D341Med (cell line): ENCODE measurements around the gene SLCO3A1.
"Not testable (repeated sequence)": the region's sequence is repeated elsewhere in the genome, so short reads cannot be mapped to it uniquely, and the experiment has no call there.

Source experiments
- DNase-seq: peaks from one replicate; pipeline ENCODE4 v3.0.0; 2012; ENCODE audit warnings: low spot score

Gene SLCO3A1

GRCh38 chr15:92070251-92070650 is 216.7 kb downstream of the SLCO3A1 start:
- DNase-seq: not testable (repeated sequence)

GRCh38 chr15:92071045-92071634 is 217.6 kb downstream of the SLCO3A1 start:
- no peak for DNase-seq

GRCh38 chr15:92073044-92073785 is 219.7 kb downstream of the SLCO3A1 start:
- no peak for DNase-seq

DNA sequence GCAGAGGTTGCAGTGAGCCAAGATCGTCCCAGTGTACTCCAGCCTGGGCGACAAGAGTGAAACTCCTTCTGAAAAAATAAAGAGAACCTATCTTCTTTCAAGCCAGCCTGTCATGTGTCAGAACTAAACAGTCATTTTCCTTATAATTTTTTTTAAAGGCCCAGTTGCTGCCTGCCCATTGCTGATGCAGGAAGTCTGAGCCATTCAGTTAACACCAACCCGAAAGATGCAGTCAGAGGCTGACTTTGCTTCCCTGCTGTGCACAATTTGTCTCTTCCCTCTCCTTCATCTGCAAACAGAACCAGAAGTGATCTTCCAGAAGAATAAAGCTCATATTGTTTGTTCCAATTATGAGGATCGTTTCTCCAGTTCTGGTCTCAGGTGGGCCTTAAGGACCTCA is 220.6 kb downstream of the SLCO3A1 start:
- DNase-seq: no peak

DNA sequence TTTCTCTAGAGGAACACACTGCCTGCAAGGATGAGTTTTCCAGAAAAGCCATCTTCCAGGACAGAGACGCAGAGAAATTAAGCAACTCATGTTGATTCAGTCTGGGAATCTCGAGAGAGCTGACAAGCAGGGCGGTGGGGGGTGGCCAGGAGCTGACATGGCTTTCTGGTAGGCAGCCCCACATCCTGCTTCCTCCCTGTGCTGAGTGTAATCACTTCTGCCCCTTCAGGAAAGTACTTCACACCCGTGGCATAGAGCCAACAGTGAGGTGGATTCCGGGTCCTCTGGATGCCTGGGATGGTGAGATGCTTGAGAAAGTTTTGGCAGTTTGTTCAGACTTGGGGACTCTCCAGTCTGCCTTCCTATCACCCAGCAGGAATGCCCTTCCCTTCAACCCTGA is 221.1 kb downstream of the SLCO3A1 start:
- DNase-seq: no peak

DNA sequence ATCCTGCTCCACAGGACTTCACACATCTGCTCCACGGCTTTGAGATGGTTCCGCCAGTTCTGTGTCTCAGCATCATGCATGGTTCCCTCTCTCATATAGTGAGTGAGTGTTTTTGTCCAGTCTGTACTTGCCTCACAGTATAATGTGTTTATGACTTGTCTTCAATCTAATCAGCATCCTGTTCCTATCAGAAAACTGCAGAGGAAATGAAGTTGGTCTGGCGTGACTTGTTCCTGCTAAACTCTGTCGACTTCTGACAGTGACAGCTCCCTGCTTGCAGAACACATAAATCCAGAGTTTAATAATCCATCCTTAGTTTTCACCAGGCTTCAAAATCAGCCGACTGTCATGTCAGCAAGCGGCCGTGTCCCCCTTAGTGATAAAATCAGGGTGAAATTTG is 222.3 kb downstream of the SLCO3A1 start:
- DNase-seq: no peak

GRCh38 chr15:92076541-92076940 is 223.0 kb downstream of the SLCO3A1 start:
- DNase-seq: no peak

- peak; percentile 70 for DNase-seq
Observed at GRCh38 chr15:92077353-92078085, 224.0 kb downstream of the SLCO3A1 start.

GRCh38 chr15:92078270-92078669 is 224.8 kb downstream of the SLCO3A1 start:
- DNase-seq: no peak

DNA sequence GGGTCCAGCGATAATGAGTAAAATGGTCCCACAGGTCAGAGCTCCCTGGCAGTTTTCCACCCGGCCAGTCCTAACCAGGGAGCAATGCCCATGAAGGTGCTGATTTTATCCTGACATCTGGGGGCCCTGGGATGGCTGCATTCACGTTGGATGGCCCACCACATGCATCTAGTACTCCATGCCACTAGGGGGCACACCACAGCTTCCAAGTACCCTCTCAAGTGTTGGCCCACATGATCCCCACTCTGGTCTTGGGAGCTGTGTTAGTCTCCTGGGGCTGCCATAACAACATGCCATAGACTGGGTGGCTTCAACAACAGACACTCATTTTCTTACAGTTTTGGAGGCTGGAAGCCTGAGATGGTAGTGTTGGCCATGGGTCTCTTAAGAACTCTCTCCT is 225.5 kb downstream of the SLCO3A1 start:
- no peak for DNase-seq

- no peak for DNase-seq
Observed at GRCh38 chr15:92079647-92080255, 226.2 kb downstream of the SLCO3A1 start.

- peak; percentile 75 for DNase-seq
Observed at GRCh38 chr15:92082006-92082843, 228.7 kb downstream of the SLCO3A1 start.

GRCh38 chr15:92083190-92083589 is 229.7 kb downstream of the SLCO3A1 start:
- DNase-seq: no peak

DNA sequence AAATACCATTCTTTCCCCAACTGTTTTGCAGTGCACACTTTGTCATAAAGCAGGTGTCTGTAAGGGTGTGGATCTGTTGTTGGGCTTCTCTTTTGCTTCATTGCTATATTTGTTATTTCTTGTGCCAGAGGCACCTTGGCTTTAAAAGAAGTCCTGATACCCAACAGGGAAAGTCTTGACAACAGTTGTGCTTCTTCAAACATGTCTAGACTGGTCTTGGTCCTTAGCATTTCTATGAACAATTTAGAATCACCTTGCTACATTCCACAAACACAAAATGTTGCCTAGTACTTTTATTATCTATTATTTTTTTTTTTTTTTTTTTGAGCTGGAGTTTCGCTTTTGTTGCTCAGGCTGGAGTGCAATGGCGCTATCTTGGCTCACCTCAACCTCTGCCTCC is 233.7 kb downstream of the SLCO3A1 start:
- DNase-seq: no peak

- DNase-seq: peak; percentile 61
Observed at GRCh38 chr15:92091155-92091734, 237.7 kb downstream of the SLCO3A1 start.

DNA sequence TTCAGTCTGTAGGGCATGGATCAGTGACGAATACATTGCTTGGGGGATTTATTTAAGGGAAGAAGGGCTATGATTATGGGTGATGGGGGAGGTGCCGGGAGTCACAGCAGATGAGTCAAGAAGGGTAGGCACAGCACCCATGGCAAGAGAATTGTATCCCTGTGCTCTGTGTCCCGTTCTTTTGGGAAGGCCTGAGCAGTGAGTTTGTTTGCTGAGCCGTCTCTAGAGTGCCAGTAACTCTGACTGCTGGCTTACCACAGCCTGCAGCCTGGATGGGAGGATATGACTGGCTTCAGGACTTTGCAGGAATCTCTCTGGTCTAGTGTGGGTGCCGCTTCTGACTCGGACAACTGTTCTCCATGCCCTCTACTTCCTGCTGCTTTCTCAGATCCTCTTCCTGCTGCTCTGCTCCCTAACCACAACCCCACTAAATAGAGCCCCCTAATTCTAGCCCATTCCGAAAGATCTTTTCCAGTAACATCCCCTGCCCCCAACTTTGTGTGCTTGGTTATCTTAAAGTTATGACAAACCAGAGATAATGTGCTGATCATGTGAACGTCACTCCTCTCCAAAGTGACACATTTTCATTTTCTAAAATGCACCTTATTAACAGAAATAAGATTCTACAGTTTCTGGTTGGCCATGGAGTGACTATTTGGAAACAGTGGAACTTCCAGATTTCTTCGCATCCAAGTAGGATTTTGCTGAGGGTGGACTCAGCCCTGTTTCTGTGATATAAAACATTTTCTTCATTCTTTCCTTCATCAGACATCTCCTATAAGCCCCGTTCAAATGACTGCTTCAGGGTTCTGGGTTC is 239.0 kb downstream of the SLCO3A1 start:
- DNase-seq: no peak

DNA sequence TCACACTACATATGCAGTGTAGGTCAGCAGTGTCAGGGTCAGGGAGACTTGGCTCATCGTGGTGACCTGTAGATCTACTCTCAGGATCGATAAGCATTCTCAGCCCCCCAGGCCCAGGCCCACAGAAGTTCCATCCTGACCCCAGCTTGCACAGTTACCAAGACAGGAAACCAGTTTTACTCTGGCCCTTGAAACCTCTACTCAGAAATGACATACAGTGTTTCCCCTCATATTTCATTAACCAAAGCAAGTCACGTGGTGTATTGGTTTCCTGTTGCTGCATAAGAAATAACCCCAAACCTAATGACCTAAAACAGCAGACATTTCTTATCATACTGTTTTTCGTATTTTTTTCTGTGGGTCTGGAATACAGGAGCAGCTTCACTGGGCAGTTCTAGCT is 242.2 kb downstream of the SLCO3A1 start:
- DNase-seq: no peak

GRCh38 chr15:92097474-92098178 is 244.1 kb downstream of the SLCO3A1 start:
- peak; percentile 76 for DNase-seq

DNA sequence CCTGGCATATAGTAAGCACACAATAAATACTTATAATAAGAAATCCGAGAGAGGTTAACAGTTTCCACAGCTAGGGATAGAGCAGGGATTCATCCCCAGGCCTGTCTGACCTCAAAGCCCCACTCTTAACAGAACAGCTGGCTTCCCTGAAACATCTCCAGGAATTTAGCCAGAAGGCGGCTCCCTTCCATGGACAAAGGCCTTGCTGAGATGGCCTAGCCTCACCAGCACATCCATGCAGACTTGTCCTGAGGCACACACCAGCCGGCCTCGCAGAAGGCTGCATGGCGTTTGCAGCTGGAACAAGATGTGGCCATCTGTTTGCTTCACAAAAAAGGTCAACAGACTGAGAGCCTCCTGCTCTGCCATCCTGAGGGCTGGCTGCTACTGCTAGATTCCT is 245.4 kb downstream of the SLCO3A1 start:
- no peak for DNase-seq

GRCh38 chr15:92100301-92100700 is 246.8 kb downstream of the SLCO3A1 start:
- no peak for DNase-seq
